H9 (cell line): ENCODE results near the gene POLR2J. TPM values are rescaled to one million over a fixed set of nuclear protein-coding genes. Genes with fewer than 3 reads are reported as not detected.
A peak's percentile ranks its signal among the peaks of the same experiment; 100 is the strongest.

Experiments
- DNase-seq: peaks from one replicate; pipeline ENCODE4 v3.0.0-alpha.2; 2017
- H2AFZ ChIP-seq: one replicate; pipeline ENCODE4 v1.6.1; 2013; ENCODE audit warnings: mild to moderate bottlenecking, low read length, control low read depth, moderate library complexity
- H2AK5ac ChIP-seq: 2 replicates; pipeline ENCODE4 v1.6.1; 2013; ENCODE audit warnings: low read length, control low read depth, mixed read lengths; ENCODE audit not compliant: insufficient read length
- H2BK120ac ChIP-seq: one replicate; pipeline ENCODE4 v1.6.1; 2013; ENCODE audit warnings: low read depth, mild to moderate bottlenecking, low read length, control low read depth, inconsistent platforms; ENCODE audit not compliant: poor library complexity, severe bottlenecking
- H2BK12ac ChIP-seq: 2 replicates; pipeline ENCODE4 v1.6.1; 2013; ENCODE audit warnings: low read length, control low read depth, mixed read lengths, low read depth; ENCODE audit not compliant: insufficient read length
- H2BK15ac ChIP-seq: 2 replicates; pipeline ENCODE4 v1.6.1; 2013; ENCODE audit warnings: low read depth, low read length, control low read depth
- H2BK20ac ChIP-seq: one replicate; pipeline ENCODE4 v1.6.1; 2013; ENCODE audit warnings: low read depth, mild to moderate bottlenecking, low read length, control low read depth, inconsistent platforms; ENCODE audit not compliant: poor library complexity, severe bottlenecking
- H2BK5ac ChIP-seq: 2 replicates; pipeline ENCODE4 v1.6.1; 2013; ENCODE audit warnings: low read length, control low read depth, mixed read lengths; ENCODE audit not compliant: insufficient read length
- H3K14ac ChIP-seq: 2 replicates; pipeline ENCODE4 v1.6.1; 2013; ENCODE audit warnings: low read length, control low read depth; ENCODE audit not compliant: insufficient read depth
- H3K18ac ChIP-seq: 2 replicates; pipeline ENCODE4 v1.6.1; 2013; ENCODE audit warnings: low read depth, mild to moderate bottlenecking, mixed read lengths, low read length, control low read depth; ENCODE audit not compliant: insufficient read length
- H3K23ac ChIP-seq: 2 replicates; pipeline ENCODE4 v1.6.1; 2013; ENCODE audit warnings: low read length, control low read depth, mixed read lengths, low read depth; ENCODE audit not compliant: insufficient read length
- H3K23me2 ChIP-seq: 2 replicates; pipeline ENCODE4 v1.6.1; 2013; ENCODE audit warnings: low read depth, mild to moderate bottlenecking, mixed read lengths, low read length, control low read depth; ENCODE audit not compliant: insufficient read length, poor library complexity, severe bottlenecking
- H3K27ac ChIP-seq: 2 replicates; pipeline ENCODE4 v1.5.1; 2013; ENCODE audit warnings: low read length, control low read depth, mixed read lengths, low read depth; ENCODE audit not compliant: insufficient read length
- H3K27me3 ChIP-seq: 2 replicates; pipeline ENCODE4 v1.6.1; 2013; ENCODE audit warnings: low read length, control low read depth, inconsistent platforms; ENCODE audit not compliant: insufficient read depth
- H3K4ac ChIP-seq: 2 replicates; pipeline ENCODE4 v1.6.1; 2013; ENCODE audit warnings: low read depth, mild to moderate bottlenecking, control low read depth, inconsistent platforms, low read length, moderate library complexity
- H3K4me1 ChIP-seq: 2 replicates; pipeline ENCODE4 v1.6.1; 2013; ENCODE audit warnings: low read length, control low read depth, inconsistent platforms; ENCODE audit not compliant: insufficient read depth
- H3K4me2 ChIP-seq: 2 replicates; pipeline ENCODE4 v1.6.1; 2013; ENCODE audit warnings: low read length, control low read depth, mixed read lengths; ENCODE audit not compliant: insufficient read length, insufficient read depth
- H3K56ac ChIP-seq: 2 replicates; pipeline ENCODE4 v1.6.1; 2013; ENCODE audit warnings: low read depth, mild to moderate bottlenecking, mixed read lengths, low read length, control low read depth; ENCODE audit not compliant: insufficient read length
- H3K79me1 ChIP-seq: 2 replicates; pipeline ENCODE4 v1.6.1; 2013; ENCODE audit warnings: low read depth, mild to moderate bottlenecking, moderate library complexity, low read length, control low read depth, inconsistent platforms; ENCODE audit not compliant: insufficient read depth, poor library complexity, severe bottlenecking
- H3K79me2 ChIP-seq: 2 replicates; pipeline ENCODE4 v1.6.1; 2013; ENCODE audit warnings: low read length, control low read depth, inconsistent platforms; ENCODE audit not compliant: insufficient read depth
- H3K9ac ChIP-seq: 2 replicates; pipeline ENCODE4 v1.6.1; 2013; ENCODE audit warnings: low read length, control low read depth, mixed read lengths; ENCODE audit not compliant: insufficient read length; ENCODE audit errors: extremely low read depth
- H3K9me3 ChIP-seq: one replicate; pipeline ENCODE4 v1.6.1; 2013; ENCODE audit warnings: low read depth, low read length, inconsistent platforms; ENCODE audit not compliant: control insufficient read depth
- H3T11ph ChIP-seq: one replicate; pipeline ENCODE4 v1.6.1; 2013; ENCODE audit warnings: mild to moderate bottlenecking, low read length, control low read depth, inconsistent platforms
- H4K20me1 ChIP-seq: one replicate; pipeline ENCODE4 v1.6.1; 2013; ENCODE audit not compliant: control insufficient read depth, insufficient read length, insufficient read depth
- H4K5ac ChIP-seq: 2 replicates; pipeline ENCODE4 v1.6.1; 2013; ENCODE audit warnings: low read depth, mild to moderate bottlenecking, mixed read lengths, low read length, control low read depth; ENCODE audit not compliant: insufficient read length
- H4K8ac ChIP-seq: replicated peaks from 2 replicates; pipeline ENCODE4 v1.6.1; 2013; ENCODE audit warnings: low read length, control low read depth, mixed read lengths, low read depth; ENCODE audit not compliant: insufficient read length
- H4K91ac ChIP-seq: 2 replicates; pipeline ENCODE4 v1.6.1; 2013; ENCODE audit warnings: low read depth, mild to moderate bottlenecking, moderate library complexity, mixed read lengths, low read length, control low read depth; ENCODE audit not compliant: insufficient read length
- H3K27ac Mint-ChIP-seq, 3 experiments: 2 replicates in 2 of 3; 3 replicates in 1 of 3; pipeline ENCODE4 v1.8.0; 2020 to 2021; ENCODE audit warnings: mixed read lengths in 3 of 3, mild to moderate bottlenecking in 1 of 3, moderate library complexity in 1 of 3
- H3K27me3 Mint-ChIP-seq: 2 replicates; pipeline ENCODE4 v1.8.0; 2021; ENCODE audit warnings: low read depth, mild to moderate bottlenecking, moderate library complexity, mixed read lengths
- H3K36me3 Mint-ChIP-seq, 3 experiments: 2 replicates in 2 of 3; 3 replicates in 1 of 3; pipeline ENCODE4 v1.8.0; 2020 to 2021; ENCODE audit warnings: low read depth in 3 of 3, mixed read lengths in 3 of 3; ENCODE audit not compliant: insufficient read depth in 1 of 3
- H3K4me1 Mint-ChIP-seq, 2 experiments: 2 replicates each; pipeline ENCODE4 v1.8.0; 2020; ENCODE audit warnings: mixed read lengths in 2 of 2
- H3K4me3 Mint-ChIP-seq, 2 experiments: 2 replicates in 1 of 2; 3 replicates in 1 of 2; pipeline ENCODE4 v1.8.0; 2020 to 2021; ENCODE audit warnings: mild to moderate bottlenecking in 2 of 2, mixed read lengths in 2 of 2, moderate library complexity in 1 of 2
- H3K9me3 Mint-ChIP-seq, 2 experiments: 2 replicates in 1 of 2; 3 replicates in 1 of 2; pipeline ENCODE4 v1.8.0; 2020; ENCODE audit warnings: mild to moderate bottlenecking in 2 of 2, mixed read lengths in 2 of 2, moderate library complexity in 1 of 2
- WGBS: extraction: QIAGEN DNeasy Blood & Tissue Kit; methylation state at CpG from one replicate; pipeline ENCODE4 v1.1.7; 2013; ENCODE audit warnings: missing lambda C conversion rate, low lambda C conversion rate, mixed read lengths; ENCODE audit not compliant: insufficient read length; ENCODE audit errors: extremely low coverage; 5-methylcytosine and 5-hydroxymethylcytosine counted together
- total RNA-seq: library from RNA; stranded (reverse); gene quantifications from 2 replicates; pipeline ENCODE4 v1.2.1, GENCODE V29; 2021
- TF ChIP-seq, protein P1 (sequence below): fragments of 200-600 bp; sonication (generic); conservative IDR thresholded peaks from 3 replicates; pipeline ENCODE4 v1.8.0; 2021; ENCODE audit warnings: antibody characterized with exemption, mild to moderate bottlenecking

The POLR2J gene
- total RNA-seq, 1 experiment from 2014 or later = 58.5 TPM

DNA sequence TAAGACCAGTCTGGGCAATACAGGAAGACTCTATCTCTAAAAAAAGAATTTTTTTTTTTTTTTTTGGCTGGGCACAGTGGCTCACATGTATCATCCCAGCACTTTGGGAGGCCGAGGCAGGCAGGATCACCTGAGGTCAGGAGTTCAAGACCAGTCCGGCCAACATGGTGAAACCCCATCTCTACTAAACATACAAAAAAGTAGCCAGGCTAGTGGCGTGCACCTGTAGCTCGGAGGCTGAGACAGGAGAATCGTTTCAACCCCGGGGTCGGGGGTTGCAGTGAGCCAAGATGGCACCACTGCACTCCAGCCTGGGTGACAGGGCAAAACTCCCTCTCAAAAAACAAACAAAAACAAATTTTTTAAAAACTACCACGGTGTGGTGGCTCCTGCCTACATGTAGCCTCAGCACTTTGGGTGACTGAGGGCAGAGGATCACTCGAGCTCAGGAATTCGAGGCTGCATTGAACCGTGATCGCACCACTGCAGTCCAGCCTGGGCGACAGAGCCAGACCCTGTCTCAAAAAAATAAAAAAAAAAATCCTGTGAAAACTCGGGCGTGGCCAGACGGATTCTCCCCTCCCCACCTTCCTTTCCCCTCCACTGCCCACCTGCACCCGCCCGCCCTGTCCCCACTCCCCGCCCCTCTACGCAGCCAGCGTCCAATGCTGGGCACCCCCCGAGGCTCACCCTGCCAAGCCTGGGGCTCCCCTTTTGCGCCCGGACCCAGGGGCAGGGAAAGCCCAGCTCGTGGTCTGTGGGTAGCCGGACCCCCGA lies 46.1 kb downstream of the POLR2J start:
- no peak overlapping the region; a peak in 1 of 7 replicates for H3K27ac Mint-ChIP-seq

More for the DNA sequence above, 46.1 kb downstream of the POLR2J start:
- Histone ChIP-seq H4K5ac (no peak overlapping the region), H3T11ph (no peak overlapping the region), H3K27ac (no peak overlapping the region), H3K23me2 (peaks cover 9% of the 10 kb centered on the region), H3K9me3 (no peaks in the 10 kb centered on the region), H3K23ac (no peak overlapping the region), H2AK5ac (no peak overlapping the region), H3K4me1 (no peaks in the 10 kb centered on the region; the same call in 1 of the 2 replicates), H4K91ac (no peak overlapping the region), H4K20me1 (no peaks in the 10 kb centered on the region), H3K79me2 (no peaks in the 10 kb centered on the region), H3K4ac (no peak overlapping the region), H2BK5ac (no peak overlapping the region), H3K4me2 (peak overlapping the region; percentile 40), H3K79me1 (no peaks in the 10 kb centered on the region), H3K14ac (peak overlapping the region; percentile 55; the same call in 1 of the 2 replicates), H3K56ac (no peak overlapping the region), H2BK120ac (no peak overlapping the region), H4K8ac (no peak overlapping the region), H2BK20ac (no peak overlapping the region), H3K27me3 (no peaks in the 10 kb centered on the region), H2BK12ac (no peak overlapping the region), H3K18ac (peak overlapping the region; percentile 54), H3K9ac (no peak overlapping the region), H2AFZ (no peak overlapping the region), H2BK15ac (no peak overlapping the region)
- no CpG with 5 or more reads among the region's 27 CpGs for WGBS
- Mint-ChIP-seq H3K9me3 (no peaks in the 10 kb centered on the region), H3K4me1 (peaks cover 21% of the 10 kb centered on the region in 2 experiments), H3K36me3 (peaks cover 0 to 16% (median 0%) of the 10 kb centered on the region in 3 experiments; a peak in 3 of 7 replicates), H3K27me3 (peaks cover 8% of the 10 kb centered on the region), H3K4me3 (peak overlapping the region; percentile 75 to 79)
- TF ChIP-seq, protein P1, sequence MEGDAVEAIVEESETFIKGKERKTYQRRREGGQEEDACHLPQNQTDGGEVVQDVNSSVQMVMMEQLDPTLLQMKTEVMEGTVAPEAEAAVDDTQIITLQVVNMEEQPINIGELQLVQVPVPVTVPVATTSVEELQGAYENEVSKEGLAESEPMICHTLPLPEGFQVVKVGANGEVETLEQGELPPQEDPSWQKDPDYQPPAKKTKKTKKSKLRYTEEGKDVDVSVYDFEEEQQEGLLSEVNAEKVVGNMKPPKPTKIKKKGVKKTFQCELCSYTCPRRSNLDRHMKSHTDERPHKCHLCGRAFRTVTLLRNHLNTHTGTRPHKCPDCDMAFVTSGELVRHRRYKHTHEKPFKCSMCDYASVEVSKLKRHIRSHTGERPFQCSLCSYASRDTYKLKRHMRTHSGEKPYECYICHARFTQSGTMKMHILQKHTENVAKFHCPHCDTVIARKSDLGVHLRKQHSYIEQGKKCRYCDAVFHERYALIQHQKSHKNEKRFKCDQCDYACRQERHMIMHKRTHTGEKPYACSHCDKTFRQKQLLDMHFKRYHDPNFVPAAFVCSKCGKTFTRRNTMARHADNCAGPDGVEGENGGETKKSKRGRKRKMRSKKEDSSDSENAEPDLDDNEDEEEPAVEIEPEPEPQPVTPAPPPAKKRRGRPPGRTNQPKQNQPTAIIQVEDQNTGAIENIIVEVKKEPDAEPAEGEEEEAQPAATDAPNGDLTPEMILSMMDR = no peak
- DNase-seq = peak; percentile 33
